ENCODE results near the gene RERE.

The RERE gene

DNA sequence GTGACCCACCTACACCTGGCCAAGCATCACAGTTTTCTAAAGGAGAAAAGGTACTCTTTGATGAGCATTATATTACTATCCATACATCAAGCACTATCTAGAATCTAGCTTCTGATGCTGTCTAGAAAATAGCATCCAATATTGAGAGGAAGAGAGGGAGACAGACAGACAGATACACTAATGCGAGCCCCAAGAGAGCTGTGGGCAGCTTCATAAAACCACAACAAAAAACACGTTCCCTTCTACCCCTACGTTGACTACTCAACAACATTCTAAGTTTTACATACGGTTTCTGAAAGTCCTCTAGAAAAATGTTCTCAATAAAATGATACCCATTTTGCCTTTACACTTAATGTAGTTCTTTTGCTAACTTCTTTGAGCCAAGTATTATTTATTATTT lies 277.8 kb downstream of the RERE start:
- H3K4me3 ChIP-seq = no peak overlapping the region
- no peaks in the 10 kb centered on the region for H3K9me3 ChIP-seq
- H3K36me3 ChIP-seq (replicated peaks) = no peaks in the 10 kb centered on the region
- H3K4me1 ChIP-seq = no peaks in the 10 kb centered on the region
- in situ Hi-C loops (cut with MboI; ENCODE audit: low sequenced_read_pairs) = no loop called here
- no peaks in the 10 kb centered on the region for H3K27me3 ChIP-seq (ENCODE audit: low read depth)
- no peak for DNase-seq (ENCODE audit: low spot score in 2 of 2)

DNA sequence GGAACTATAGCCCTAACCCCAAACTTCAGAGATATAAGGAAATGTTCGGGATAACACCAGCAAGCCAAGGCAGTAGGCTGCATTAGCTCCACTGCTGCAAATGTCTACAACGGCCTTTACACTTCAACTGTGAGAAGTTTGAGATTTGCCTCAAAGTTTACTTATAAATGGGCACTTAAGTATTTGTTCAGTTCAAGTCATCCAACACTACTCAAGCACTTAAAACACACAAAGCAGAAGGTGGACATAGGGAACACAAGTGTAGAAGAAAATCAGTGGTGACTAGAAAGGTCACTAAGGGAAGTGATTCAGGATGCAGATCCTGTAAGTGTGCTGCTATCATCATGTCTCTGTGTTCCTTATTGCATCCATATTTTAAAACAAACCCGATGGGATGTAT lies 278.9 kb downstream of the RERE start:
- Histone ChIP-seq H3K4me1 (no peaks in the 10 kb centered on the region), H3K4me3 (no peak overlapping the region), H3K9me3 (no peaks in the 10 kb centered on the region), H3K36me3 (replicated peaks) (no peaks in the 10 kb centered on the region), H3K27me3 (ENCODE audit: low read depth) (no peaks in the 10 kb centered on the region)
- DNase-seq (ENCODE audit: low spot score in 2 of 2) = no peak
- in situ Hi-C loops (cut with MboI; ENCODE audit: low sequenced_read_pairs) = no loop called here

DNA sequence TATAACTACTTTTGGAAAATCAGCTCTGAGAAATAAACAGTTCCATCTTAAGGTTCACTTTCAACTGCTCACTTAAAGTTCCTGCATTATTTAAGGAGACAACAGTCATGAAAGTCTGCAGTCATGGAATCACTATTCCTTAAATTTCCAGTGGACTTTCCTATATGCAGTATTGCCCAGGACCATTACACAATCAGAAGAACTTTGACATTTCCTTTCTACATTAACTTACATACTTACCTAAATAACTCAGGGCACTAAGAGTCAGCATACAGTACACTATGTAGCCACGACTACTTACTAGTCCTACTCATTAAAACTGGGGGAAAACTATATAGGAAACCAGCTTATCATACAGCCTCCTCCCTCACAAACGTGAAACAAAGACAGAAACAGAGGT lies 279.4 kb downstream of the RERE start:
- Histone ChIP-seq H3K4me3 (no peak overlapping the region), H3K36me3 (replicated peaks) (no peaks in the 10 kb centered on the region), H3K4me1 (no peaks in the 10 kb centered on the region), H3K9me3 (no peaks in the 10 kb centered on the region), H3K27me3 (ENCODE audit: low read depth) (no peaks in the 10 kb centered on the region)
- in situ Hi-C loops (cut with MboI; ENCODE audit: low sequenced_read_pairs) = no loop called here
- no peak for DNase-seq (ENCODE audit: low spot score in 2 of 2)

DNA sequence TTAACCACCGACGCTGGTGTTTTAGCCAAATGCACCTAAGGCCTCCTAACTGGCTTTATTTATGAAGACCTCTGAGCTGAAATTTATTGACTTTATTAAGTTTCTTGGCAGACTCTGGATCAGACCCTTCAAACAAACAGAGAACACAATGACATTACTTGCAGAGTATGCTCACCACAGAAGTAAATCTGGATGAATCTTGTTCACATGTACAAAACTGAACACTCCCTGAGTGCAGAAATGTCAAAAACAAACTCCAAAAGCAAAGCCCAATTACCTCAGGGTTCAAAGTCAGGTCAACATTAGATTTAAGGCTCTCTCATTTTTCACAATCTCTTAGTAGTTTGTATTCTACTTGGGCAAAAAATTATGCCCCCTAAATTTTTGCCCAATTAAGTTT lies 280.9 kb downstream of the RERE start:
- H3K4me1 ChIP-seq = no peaks in the 10 kb centered on the region
- H3K36me3 ChIP-seq (replicated peaks) = no peaks in the 10 kb centered on the region
- H3K27me3 ChIP-seq (ENCODE audit: low read depth) = no peaks in the 10 kb centered on the region

DNA sequence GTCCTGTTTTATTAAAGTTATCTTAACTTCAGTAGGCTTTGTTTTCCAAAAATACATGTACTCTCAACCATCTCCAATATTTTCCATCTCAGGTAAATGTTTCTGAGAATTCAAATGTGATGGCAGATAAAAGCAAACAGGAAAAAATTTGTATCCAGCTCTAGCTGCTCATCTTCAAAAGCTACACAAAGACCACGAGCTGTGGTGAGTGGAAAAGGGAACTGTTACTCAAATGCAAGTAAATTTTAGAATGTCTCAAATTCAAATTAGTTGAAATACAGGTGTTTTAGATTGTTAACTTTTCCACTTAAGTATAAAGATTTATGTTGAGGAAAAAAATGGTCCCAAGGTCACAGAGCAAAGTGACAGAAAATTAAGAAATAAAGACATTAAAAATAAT lies 283.5 kb downstream of the RERE start:
- no peak overlapping the region for H3K4me3 ChIP-seq
- in situ Hi-C loops (cut with MboI; ENCODE audit: low sequenced_read_pairs) = no loop called here
- no peaks in the 10 kb centered on the region for H3K36me3 ChIP-seq (replicated peaks)
- no peak for DNase-seq (ENCODE audit: low spot score in 2 of 2)
- no peaks in the 10 kb centered on the region for H3K4me1 ChIP-seq
- no peaks in the 10 kb centered on the region for H3K27me3 ChIP-seq (ENCODE audit: low read depth)
- no peaks in the 10 kb centered on the region for H3K9me3 ChIP-seq

More for the DNA sequence above, 280.9 kb downstream of the RERE start:
- Histone ChIP-seq H3K9me3 (no peaks in the 10 kb centered on the region), H3K4me3 (no peak overlapping the region)
- in situ Hi-C loops (cut with MboI; ENCODE audit: low sequenced_read_pairs) = no loop called here
- DNase-seq (ENCODE audit: low spot score in 2 of 2) = no peak

DNA sequence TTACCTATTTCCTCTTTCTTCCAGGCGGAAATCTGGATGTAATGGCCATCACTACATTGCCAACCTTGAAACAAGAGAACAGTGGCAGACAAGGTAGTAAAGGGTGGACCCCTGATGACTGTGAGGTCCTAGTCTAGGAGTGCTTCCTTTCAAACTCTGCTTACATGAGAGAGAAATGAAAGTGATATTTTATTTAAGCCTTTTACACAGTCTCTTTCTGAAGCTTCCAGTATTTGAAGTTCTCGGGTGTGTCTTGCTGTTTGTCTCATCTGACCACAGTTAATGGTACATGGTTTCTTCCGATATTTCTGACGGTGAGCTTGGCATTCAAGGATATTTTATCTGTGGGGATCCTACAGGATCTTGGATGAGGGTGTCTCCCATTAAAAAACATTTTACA lies 284.3 kb downstream of the RERE start:
- H3K27me3 ChIP-seq (ENCODE audit: low read depth) = no peaks in the 10 kb centered on the region
- no peaks in the 10 kb centered on the region for H3K4me1 ChIP-seq
- no peaks in the 10 kb centered on the region for H3K9me3 ChIP-seq
- no peak for DNase-seq (ENCODE audit: low spot score in 2 of 2)
- in situ Hi-C loops (cut with MboI; ENCODE audit: low sequenced_read_pairs) = no loop called here
- no peaks in the 10 kb centered on the region for H3K36me3 ChIP-seq (replicated peaks)
- no peak overlapping the region for H3K4me3 ChIP-seq

DNA sequence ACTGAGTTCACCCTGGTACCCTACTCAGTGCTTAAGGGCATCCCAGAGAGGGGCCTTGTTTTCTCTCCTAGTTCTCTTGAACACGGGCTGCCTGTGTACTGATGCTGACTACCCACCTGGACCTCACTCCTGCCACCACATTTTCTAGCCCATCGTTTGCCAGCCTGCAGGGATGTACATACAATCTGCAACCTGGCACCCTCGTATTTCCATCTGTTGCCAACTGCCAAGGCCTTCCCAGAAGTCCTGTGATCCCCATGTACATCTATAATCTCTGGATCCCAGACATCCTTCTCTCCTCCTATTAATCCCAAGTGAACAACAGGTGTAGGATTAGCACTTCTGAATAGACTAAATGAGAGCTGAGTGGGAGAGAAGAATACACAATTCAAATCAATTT lies 287.5 kb downstream of the RERE start:
- in situ Hi-C loops (cut with MboI; ENCODE audit: low sequenced_read_pairs) = no loop called here
- H3K9me3 ChIP-seq = no peaks in the 10 kb centered on the region
- no peaks in the 10 kb centered on the region for H3K36me3 ChIP-seq (replicated peaks)
- no peaks in the 10 kb centered on the region for H3K27me3 ChIP-seq (ENCODE audit: low read depth)
- H3K4me1 ChIP-seq = peaks cover 4% of the 10 kb centered on the region; the same call in 1 of the 2 replicates
- DNase-seq (ENCODE audit: low spot score in 2 of 2) = no peak
- H3K4me3 ChIP-seq = no peak overlapping the region

DNA sequence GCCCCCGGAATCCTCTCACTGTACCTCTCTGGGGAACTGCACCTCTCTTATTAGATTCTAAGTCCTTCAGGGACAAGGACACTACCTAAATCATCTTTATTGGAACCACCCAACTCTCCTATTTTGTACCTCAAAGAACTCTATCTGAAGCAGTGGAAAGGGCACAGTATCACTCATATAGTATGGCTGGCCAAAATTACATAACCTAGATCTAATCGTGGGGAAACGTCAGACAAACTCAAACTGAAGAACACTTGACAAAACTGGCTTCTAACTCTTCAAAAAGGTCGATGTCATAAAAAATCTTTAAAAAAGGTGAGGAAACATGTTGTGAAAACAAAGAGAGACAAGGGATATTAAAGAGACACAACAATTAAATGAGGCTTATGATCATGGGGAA lies 289.5 kb downstream of the RERE start:
- Histone ChIP-seq H3K36me3 (replicated peaks) (no peaks in the 10 kb centered on the region), H3K4me1 (peaks cover 8% of the 10 kb centered on the region; the same call in 1 of the 2 replicates), H3K9me3 (no peaks in the 10 kb centered on the region), H3K4me3 (no peak overlapping the region), H3K27me3 (ENCODE audit: low read depth) (no peaks in the 10 kb centered on the region)
- in situ Hi-C loops (cut with MboI; ENCODE audit: low sequenced_read_pairs) = no loop called here
- no peak for DNase-seq (ENCODE audit: low spot score in 2 of 2)

DNA sequence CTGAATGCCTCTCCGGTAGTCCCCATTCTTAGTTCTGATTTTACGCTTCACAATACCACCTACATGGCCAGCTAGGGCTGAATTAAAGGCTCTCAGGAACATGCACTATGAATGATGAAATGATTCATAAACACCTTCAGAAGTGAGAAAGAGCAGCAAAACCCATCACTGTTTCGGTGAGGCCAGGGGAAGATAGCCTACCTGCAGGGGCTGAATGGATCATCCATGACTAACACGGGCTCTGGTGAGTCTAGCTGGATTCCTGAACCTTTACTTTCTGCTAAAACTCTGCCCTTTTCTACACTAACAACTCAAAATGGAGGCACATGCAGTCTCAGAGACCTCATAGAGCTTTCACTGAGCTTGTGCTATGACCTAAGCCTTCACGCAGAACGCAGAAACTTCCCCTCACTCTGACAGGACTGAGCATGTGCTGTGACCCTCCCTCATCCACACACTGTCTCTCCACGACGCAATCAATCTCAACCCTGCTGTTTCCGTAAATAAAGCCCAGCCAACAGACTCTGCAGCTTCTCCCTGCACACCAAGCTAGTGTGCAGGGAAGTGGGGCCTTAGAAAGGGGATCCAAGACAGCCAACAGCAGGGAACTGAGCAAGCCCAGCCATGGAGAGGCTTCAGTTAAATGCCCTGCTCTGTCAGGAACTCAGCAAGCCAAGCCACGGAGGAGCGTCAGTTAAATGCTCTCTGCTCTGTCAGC lies 291.7 kb downstream of the RERE start:
- no peaks in the 10 kb centered on the region for H3K9me3 ChIP-seq
- H3K27me3 ChIP-seq (ENCODE audit: low read depth) = no peaks in the 10 kb centered on the region
- H3K4me1 ChIP-seq = peaks cover 8% of the 10 kb centered on the region; the same call in 1 of the 2 replicates
- H3K36me3 ChIP-seq (replicated peaks) = no peaks in the 10 kb centered on the region
- H3K4me3 ChIP-seq = peak overlapping the region; percentile 14
- peak; percentile 84 to 85 for DNase-seq (ENCODE audit: low spot score in 2 of 2)
- in situ Hi-C loops (cut with MboI; ENCODE audit: low sequenced_read_pairs) = no loop called here

DNA sequence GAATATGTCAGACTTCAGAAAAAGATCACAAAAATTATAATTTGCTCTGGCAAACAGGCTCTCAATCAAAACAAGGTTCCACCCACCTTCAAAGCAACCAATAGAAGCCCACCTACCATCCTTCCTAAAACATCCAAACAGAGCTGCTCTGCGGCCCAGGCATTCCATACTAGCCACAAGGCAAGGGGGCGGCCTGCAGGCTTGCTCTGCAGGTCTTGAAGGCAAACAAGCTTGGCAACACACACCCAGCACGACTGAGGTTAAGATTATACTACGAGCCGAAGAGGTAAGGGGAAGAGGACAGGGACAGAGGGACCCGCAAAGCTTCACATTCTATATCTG lies 292.3 kb downstream of the RERE start:
- in situ Hi-C loops (cut with MboI; ENCODE audit: low sequenced_read_pairs) = no loop called here
- Histone ChIP-seq H3K4me3 (peak overlapping the region; percentile 14), H3K36me3 (replicated peaks) (no peaks in the 10 kb centered on the region), H3K4me1 (peaks cover 8% of the 10 kb centered on the region; the same call in 1 of the 2 replicates), H3K9me3 (no peaks in the 10 kb centered on the region), H3K27me3 (ENCODE audit: low read depth) (no peaks in the 10 kb centered on the region)
- DNase-seq (ENCODE audit: low spot score in 2 of 2) = peak in 1 of 2 experiments; percentile 38

DNA sequence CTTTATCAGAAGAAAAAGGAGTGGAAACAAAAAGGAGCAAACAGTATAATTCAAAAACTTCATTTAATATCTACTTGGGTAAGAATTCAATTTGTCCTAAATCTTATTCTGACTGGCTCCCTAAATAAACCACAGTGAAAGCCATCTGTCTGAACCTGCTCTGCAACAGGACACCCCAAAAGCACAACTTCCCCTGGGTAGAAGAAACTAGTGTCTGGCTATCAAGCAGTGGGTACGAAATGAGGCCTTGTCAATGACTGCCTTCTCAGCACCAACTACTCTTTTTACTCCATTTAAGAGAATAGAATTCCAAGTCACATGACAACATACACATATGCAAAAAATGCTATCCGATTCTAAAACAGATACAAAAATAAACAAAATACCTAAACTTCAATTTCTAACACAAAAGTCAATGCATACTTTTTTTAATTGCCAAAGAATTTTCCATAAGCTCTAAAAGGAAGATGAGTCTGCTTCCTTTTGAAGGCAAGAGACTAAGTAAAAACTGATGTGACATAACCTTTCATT lies 292.7 kb downstream of the RERE start:
- H3K9me3 ChIP-seq = no peaks in the 10 kb centered on the region
- no peaks in the 10 kb centered on the region for H3K27me3 ChIP-seq (ENCODE audit: low read depth)
- no peaks in the 10 kb centered on the region for H3K36me3 ChIP-seq (replicated peaks)
- no peak for DNase-seq (ENCODE audit: low spot score in 2 of 2)
- H3K4me1 ChIP-seq = peaks cover 8% of the 10 kb centered on the region; the same call in 1 of the 2 replicates
- in situ Hi-C loops (cut with MboI; ENCODE audit: low sequenced_read_pairs) = no loop called here
- no peak overlapping the region for H3K4me3 ChIP-seq

DNA sequence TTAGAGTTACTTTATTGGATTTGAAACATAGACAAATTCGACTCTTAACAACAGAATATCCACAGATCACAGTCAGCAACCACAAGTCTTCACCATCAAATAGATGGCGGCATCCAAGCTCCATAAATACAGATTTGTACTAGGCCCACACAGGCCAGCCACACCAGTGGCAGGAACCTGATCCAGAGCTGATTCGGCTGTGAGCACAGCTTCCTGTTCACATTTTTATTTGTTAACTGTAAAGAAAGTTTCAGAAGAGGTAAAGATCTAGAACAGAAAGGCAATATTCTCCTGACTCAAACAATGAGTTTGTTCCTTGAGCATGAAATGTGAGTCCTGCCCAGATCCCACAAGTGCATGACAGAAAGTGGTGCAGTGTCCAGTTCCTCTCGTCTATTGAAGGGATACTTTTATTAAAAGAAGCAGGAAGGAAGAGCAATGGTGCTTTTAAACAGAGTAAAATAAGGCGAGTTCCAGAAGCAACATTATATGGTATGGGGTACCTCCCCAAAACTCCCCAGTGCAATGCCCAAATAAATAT lies 293.7 kb downstream of the RERE start:
- H3K9me3 ChIP-seq = no peaks in the 10 kb centered on the region
- H3K36me3 ChIP-seq (replicated peaks) = no peaks in the 10 kb centered on the region
- H3K4me3 ChIP-seq = no peak overlapping the region
- in situ Hi-C loops (cut with MboI; ENCODE audit: low sequenced_read_pairs) = no loop called here
- H3K4me1 ChIP-seq = peaks cover 8% of the 10 kb centered on the region; the same call in 1 of the 2 replicates
- H3K27me3 ChIP-seq (ENCODE audit: low read depth) = no peaks in the 10 kb centered on the region
- no peak for DNase-seq (ENCODE audit: low spot score in 2 of 2)

DNA sequence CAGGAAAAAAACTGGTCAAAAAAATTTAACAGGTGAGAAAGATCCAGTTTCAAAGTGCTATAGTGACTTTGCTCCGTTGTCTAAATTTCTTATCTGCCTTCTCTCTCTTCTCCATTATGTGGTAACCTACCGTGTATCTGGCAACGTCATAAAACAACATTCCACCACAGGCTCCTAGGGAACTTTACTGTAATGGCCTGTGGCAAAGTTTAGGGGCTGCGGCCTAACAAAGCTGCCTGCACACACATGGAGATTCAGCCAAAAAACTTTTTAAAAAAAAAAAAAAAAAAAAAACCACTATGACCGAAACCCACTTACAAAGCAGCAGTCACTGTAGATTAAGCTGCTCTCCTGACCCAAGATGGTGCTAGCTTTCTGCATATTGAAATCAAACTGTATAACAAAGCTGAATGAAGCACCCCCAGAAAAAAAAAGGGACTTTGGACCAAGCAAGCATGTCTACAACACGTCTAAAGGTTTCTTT lies 296.9 kb downstream of the RERE start:
- H3K4me1 ChIP-seq = peaks cover 24% of the 10 kb centered on the region
- no peaks in the 10 kb centered on the region for H3K27me3 ChIP-seq (ENCODE audit: low read depth)
- no peak for DNase-seq (ENCODE audit: low spot score in 2 of 2)
- H3K9me3 ChIP-seq = no peaks in the 10 kb centered on the region
- no peak overlapping the region for H3K4me3 ChIP-seq
- in situ Hi-C loops (cut with MboI; ENCODE audit: low sequenced_read_pairs) = no loop called here
- no peaks in the 10 kb centered on the region for H3K36me3 ChIP-seq (replicated peaks)

DNA sequence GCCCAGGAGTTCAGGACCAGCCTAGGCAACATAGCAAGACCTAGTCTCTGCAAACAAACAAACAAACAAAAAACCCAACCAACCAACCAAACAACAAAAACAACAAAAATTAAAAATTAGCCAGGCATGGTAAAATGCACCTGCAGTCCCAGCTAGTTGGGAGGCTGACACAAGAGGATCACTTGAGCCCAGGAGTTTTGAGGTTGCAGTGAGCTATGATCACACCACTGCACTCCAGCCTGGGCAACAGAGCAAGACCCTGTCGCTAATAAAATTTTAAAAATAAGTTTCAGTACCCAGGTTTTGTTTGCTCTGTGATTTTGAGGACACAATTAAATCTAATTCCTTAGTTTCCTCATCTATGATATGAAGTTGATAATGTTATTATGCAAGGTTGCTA lies 298.3 kb downstream of the RERE start:
- Histone ChIP-seq H3K4me3 (no peak overlapping the region), H3K36me3 (replicated peaks) (no peaks in the 10 kb centered on the region), H3K4me1 (peaks cover 17% of the 10 kb centered on the region), H3K9me3 (no peaks in the 10 kb centered on the region), H3K27me3 (ENCODE audit: low read depth) (no peaks in the 10 kb centered on the region)
- in situ Hi-C loops (cut with MboI; ENCODE audit: low sequenced_read_pairs) = no loop called here
- no peak for DNase-seq (ENCODE audit: low spot score in 2 of 2)
